CD4-positive, alpha-beta memory T cell (primary cell): ENCODE results near the gene KCNQ1OT1. TPM values are rescaled to one million over a fixed set of nuclear protein-coding genes. Genes with fewer than 3 reads are reported as not detected.

Experiments
- CTCF ChIA-PET: fragments of 350-600 bp; sonication (Branson Sonifier 250); formaldehyde crosslinking; loops from one replicate; lab custom pipeline; 2021; ENCODE audit warnings: inconsistent platforms; ENCODE audit not compliant: partially characterized antibody; lab: Charles Lee
- POLR2A ChIA-PET: fragments of 350-600 bp; sonication (Branson Sonifier 250); formaldehyde crosslinking; loops from one replicate; lab custom pipeline; 2021; ENCODE audit not compliant: partially characterized antibody; lab: Charles Lee
- DNase-seq, 5 donors: peaks; one replicate each; pipeline versions ENCODE4 v3.0.0 to v3.0.0-alpha.2; 2020 to 2022; ENCODE audit warnings: mixed read lengths in 1 of 5
- H3K27ac ChIP-seq: one replicate; pipeline ENCODE4 v1.7.0; 2013; ENCODE audit warnings: low read depth, low read length
- H3K27me3 ChIP-seq: 2 replicates; pipeline ENCODE4 v1.7.0; 2013; ENCODE audit warnings: mild to moderate bottlenecking, low read length, moderate library complexity; ENCODE audit not compliant: insufficient read depth
- H3K36me3 ChIP-seq: 2 replicates; pipeline ENCODE4 v1.7.0; 2013; ENCODE audit warnings: mild to moderate bottlenecking, low read length, moderate library complexity; ENCODE audit not compliant: insufficient read depth
- H3K4me1 ChIP-seq: 2 replicates; pipeline ENCODE4 v1.7.0; 2013; ENCODE audit warnings: mild to moderate bottlenecking, low read length, moderate library complexity; ENCODE audit not compliant: insufficient read depth
- H3K4me3 ChIP-seq, 2 donors: one replicate each; pipeline ENCODE4 v1.7.0; 2013; ENCODE audit warnings: low read length in 2 of 2, mild to moderate bottlenecking in 1 of 2
- H3K9me3 ChIP-seq, 2 donors: one replicate each; pipeline ENCODE4 v1.7.0; 2013; ENCODE audit warnings: low read length in 2 of 2, control low read depth in 1 of 2; ENCODE audit not compliant: control insufficient read depth in 1 of 2
- H3K27ac Mint-ChIP-seq, 7 donors: one replicate each; pipeline ENCODE4 v1.8.0; 2020 to 2021; ENCODE audit warnings: mixed read lengths in 7 of 7, mild to moderate bottlenecking in 6 of 7, inconsistent platforms in 3 of 7, moderate library complexity in 3 of 7
- H3K27me3 Mint-ChIP-seq, 2 donors: one replicate each; pipeline ENCODE4 v1.8.0; 2020 to 2021; ENCODE audit warnings: mixed read lengths in 2 of 2
- H3K36me3 Mint-ChIP-seq, 2 donors: one replicate each; pipeline ENCODE4 v1.8.0; 2020 to 2021; ENCODE audit warnings: mixed read lengths in 2 of 2, inconsistent platforms in 1 of 2, mild to moderate bottlenecking in 1 of 2
- H3K4me1 Mint-ChIP-seq, 4 donors: one replicate each; pipeline ENCODE4 v1.8.0; 2020 to 2021; ENCODE audit warnings: mixed read lengths in 4 of 4, mild to moderate bottlenecking in 1 of 4
- H3K4me3 Mint-ChIP-seq, 8 donors: one replicate each; pipeline ENCODE4 v1.8.0; 2020 to 2021; ENCODE audit warnings: mixed read lengths in 8 of 8, mild to moderate bottlenecking in 7 of 8, moderate library complexity in 6 of 8, inconsistent platforms in 3 of 8
- H3K9me3 Mint-ChIP-seq, 8 donors: one replicate each; pipeline ENCODE4 v1.8.0; 2020 to 2021; ENCODE audit warnings: mixed read lengths in 8 of 8, mild to moderate bottlenecking in 5 of 8, inconsistent platforms in 3 of 8, moderate library complexity in 1 of 8
- intact Hi-C: fragments of 100-400 bp; cut with micrococcal nuclease; formaldehyde crosslinking; loops from one replicate; pipeline ENCODE4 v1.15.1; 2023
- polyA plus RNA-seq, 2 donors: library from polyadenylated mRNA; unstranded; fragments of 300-500 nt; fragmentation: Illumina TruSeq; gene quantifications; one replicate each; pipeline ENCODE4 v1.2.3, GENCODE V29; 2021
- total RNA-seq, 2 experiments: library from RNA; stranded (reverse); gene quantifications; one replicate each; pipeline ENCODE4 v1.2.3, GENCODE V29; 2021

KCNQ1OT1 gene
- total and polyA plus RNA-seq, 4 experiments from 2014 or later: 0.03 to 0.38 (median 0.23) TPM

- DNase-seq: no peak
- ChIA-PET POLR2A (no interaction called here), CTCF (no interaction called here)
- H3K36me3 Mint-ChIP-seq: peaks cover 26 to 38% of the 10 kb centered on the region in 2 donors
- intact Hi-C loops: no loop called here
- no peak overlapping the region for H3K4me3 ChIP-seq
- H3K4me1 Mint-ChIP-seq: no peaks in the 10 kb centered on the region
- no peaks in the 10 kb centered on the region for H3K4me1 ChIP-seq
- no peaks in the 10 kb centered on the region for H3K27me3 ChIP-seq
- H3K27ac ChIP-seq: no peak overlapping the region
- peaks cover 0 to 13% (median 6%) of the 10 kb centered on the region in 8 donors for H3K9me3 Mint-ChIP-seq
- H3K27me3 Mint-ChIP-seq: no peaks in the 10 kb centered on the region
- H3K27ac Mint-ChIP-seq: no peak overlapping the region
- no peaks in the 10 kb centered on the region for H3K36me3 ChIP-seq
- H3K9me3 ChIP-seq: no peaks in the 10 kb centered on the region
- H3K4me3 Mint-ChIP-seq: no peak overlapping the region
Measured at GRCh38 chr11:2662024-2662312, 37.8 kb downstream of the KCNQ1OT1 start.

GRCh38 chr11:2661173-2662023 is 38.4 kb downstream of the KCNQ1OT1 start:
- Mint-ChIP-seq H3K36me3 (peaks cover 31 to 43% of the 10 kb centered on the region in 2 donors), H3K4me3 (no peak overlapping the region), H3K4me1 (peaks cover 0 to 4% (median 2%) of the 10 kb centered on the region in 4 donors), H3K9me3 (peaks cover 0 to 13% (median 6%) of the 10 kb centered on the region in 8 donors), H3K27ac (peak overlapping the region in 1 of 7 donors; percentile 29), H3K27me3 (no peaks in the 10 kb centered on the region)
- Histone ChIP-seq H3K27ac (no peak overlapping the region), H3K9me3 (no peaks in the 10 kb centered on the region), H3K4me1 (no peaks in the 10 kb centered on the region), H3K4me3 (no peak overlapping the region), H3K27me3 (no peaks in the 10 kb centered on the region), H3K36me3 (no peaks in the 10 kb centered on the region)
- POLR2A ChIA-PET: no interaction called here
- CTCF ChIA-PET: no interaction called here
- intact Hi-C loops: no loop called here
- DNase-seq: peak in 1 of 5 donors; percentile 19

GRCh38 chr11:2660357-2660939 is 39.3 kb downstream of the KCNQ1OT1 start:
- no peak overlapping the region for H3K4me3 ChIP-seq
- H3K4me1 Mint-ChIP-seq: peaks cover 0 to 11% (median 2%) of the 10 kb centered on the region in 4 donors
- no peaks in the 10 kb centered on the region for H3K4me1 ChIP-seq
- H3K27me3 Mint-ChIP-seq: no peaks in the 10 kb centered on the region
- CTCF ChIA-PET: interaction anchor here (0.7 kb wide), 1 partner anchor 343 kb away, joined by 3 read pairs; no protein-coding TSS in a partner anchor
- no peaks in the 10 kb centered on the region for H3K27me3 ChIP-seq
- H3K36me3 ChIP-seq: no peaks in the 10 kb centered on the region
- H3K9me3 ChIP-seq: no peaks in the 10 kb centered on the region
- no peak overlapping the region for H3K27ac Mint-ChIP-seq
- H3K27ac ChIP-seq: no peak overlapping the region
- no peak overlapping the region for H3K4me3 Mint-ChIP-seq
- DNase-seq: no peak
- peaks cover 0 to 13% (median 6%) of the 10 kb centered on the region in 8 donors for H3K9me3 Mint-ChIP-seq
- intact Hi-C loops: no loop called here
- POLR2A ChIA-PET: no interaction called here
- peaks cover 37 to 51% of the 10 kb centered on the region in 2 donors for H3K36me3 Mint-ChIP-seq

GRCh38 chr11:2657697-2658284 is 42.0 kb downstream of the KCNQ1OT1 start:
- Histone ChIP-seq H3K27ac (no peak overlapping the region), H3K4me1 (no peaks in the 10 kb centered on the region), H3K9me3 (no peaks in the 10 kb centered on the region), H3K36me3 (no peaks in the 10 kb centered on the region), H3K4me3 (no peak overlapping the region), H3K27me3 (no peaks in the 10 kb centered on the region)
- DNase-seq: no peak
- peaks cover 0 to 13% (median 5%) of the 10 kb centered on the region in 8 donors for H3K9me3 Mint-ChIP-seq
- POLR2A ChIA-PET: no interaction called here
- peaks cover 39 to 57% of the 10 kb centered on the region in 2 donors for H3K36me3 Mint-ChIP-seq
- H3K4me3 Mint-ChIP-seq: no peak overlapping the region
- CTCF ChIA-PET: no interaction called here
- H3K27me3 Mint-ChIP-seq: no peaks in the 10 kb centered on the region
- no peak overlapping the region for H3K27ac Mint-ChIP-seq
- peaks cover 0 to 15% (median 2%) of the 10 kb centered on the region in 4 donors for H3K4me1 Mint-ChIP-seq
- intact Hi-C loops: no loop called here

GRCh38 chr11:2656859-2657258 is 42.9 kb downstream of the KCNQ1OT1 start:
- H3K9me3 ChIP-seq: no peaks in the 10 kb centered on the region
- H3K27ac ChIP-seq: no peak overlapping the region
- intact Hi-C loops: no loop called here
- POLR2A ChIA-PET: no interaction called here
- H3K36me3 ChIP-seq: no peaks in the 10 kb centered on the region
- H3K27ac Mint-ChIP-seq: no peak overlapping the region
- CTCF ChIA-PET: no interaction called here
- no peaks in the 10 kb centered on the region for H3K27me3 Mint-ChIP-seq
- no peak overlapping the region for H3K4me3 ChIP-seq
- no peaks in the 10 kb centered on the region for H3K4me1 ChIP-seq
- DNase-seq: no peak
- H3K9me3 Mint-ChIP-seq: peaks cover 0 to 13% (median 5%) of the 10 kb centered on the region in 8 donors
- H3K36me3 Mint-ChIP-seq: peaks cover 40 to 63% of the 10 kb centered on the region in 2 donors
- no peak overlapping the region for H3K4me3 Mint-ChIP-seq
- H3K4me1 Mint-ChIP-seq: peaks cover 0 to 15% (median 2%) of the 10 kb centered on the region in 4 donors
- H3K27me3 ChIP-seq: no peaks in the 10 kb centered on the region

GRCh38 chr11:2655834-2656622 is 43.8 kb downstream of the KCNQ1OT1 start:
- Histone ChIP-seq H3K9me3 (no peaks in the 10 kb centered on the region), H3K27me3 (no peaks in the 10 kb centered on the region), H3K27ac (no peak overlapping the region), H3K4me1 (no peaks in the 10 kb centered on the region), H3K4me3 (no peak overlapping the region), H3K36me3 (no peaks in the 10 kb centered on the region)
- peaks cover 0 to 14% (median 9%) of the 10 kb centered on the region in 8 donors for H3K9me3 Mint-ChIP-seq
- H3K27ac Mint-ChIP-seq: peak overlapping the region in 1 of 7 donors; percentile 33
- H3K4me1 Mint-ChIP-seq: peaks cover 0 to 15% (median 2%) of the 10 kb centered on the region in 4 donors
- intact Hi-C loops: no loop called here
- H3K4me3 Mint-ChIP-seq: no peak overlapping the region
- H3K27me3 Mint-ChIP-seq: no peaks in the 10 kb centered on the region
- ChIA-PET CTCF (no interaction called here), POLR2A (no interaction called here)
- DNase-seq: no peak
- H3K36me3 Mint-ChIP-seq: peaks cover 44 to 65% of the 10 kb centered on the region in 2 donors
